ENCODE results near the gene EVL.
"Not testable (repeated sequence)": the region's sequence is repeated elsewhere in the genome, so short reads cannot be mapped to it uniquely, and the experiment has no call there.

The EVL gene

GRCh38 chr14:100039903-100040302, 25.3 kb upstream of the EVL start:
- DNase-seq (ENCODE audit: low spot score), result no peak

DNA sequence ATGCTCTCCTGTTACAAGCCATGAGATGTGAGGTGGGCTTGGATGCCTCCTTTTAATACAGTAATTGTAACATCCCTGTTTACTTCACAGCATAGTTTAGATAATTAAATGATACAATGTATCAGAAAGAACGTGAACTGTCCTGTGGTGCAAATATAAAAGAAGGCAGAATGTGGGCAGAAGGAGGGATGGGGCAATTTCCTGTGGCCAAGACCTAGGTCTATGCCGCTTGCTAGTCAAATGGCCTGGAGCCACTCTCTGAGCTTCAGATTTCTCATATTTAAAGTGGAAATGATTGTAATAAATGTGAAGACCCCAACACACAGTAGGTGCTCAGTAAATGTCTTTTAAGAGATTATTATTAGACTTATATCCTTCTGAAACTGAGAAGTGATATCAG, 24.0 kb upstream of the EVL start:
- DNase-seq (ENCODE audit: low spot score), result no peak

- no peak for DNase-seq (ENCODE audit: low spot score)
Observed at GRCh38 chr14:100042286-100042685, 22.9 kb upstream of the EVL start.

- DNase-seq (ENCODE audit: low spot score), result no peak
Observed at GRCh38 chr14:100045642-100046344, 19.4 kb upstream of the EVL start.

DNA sequence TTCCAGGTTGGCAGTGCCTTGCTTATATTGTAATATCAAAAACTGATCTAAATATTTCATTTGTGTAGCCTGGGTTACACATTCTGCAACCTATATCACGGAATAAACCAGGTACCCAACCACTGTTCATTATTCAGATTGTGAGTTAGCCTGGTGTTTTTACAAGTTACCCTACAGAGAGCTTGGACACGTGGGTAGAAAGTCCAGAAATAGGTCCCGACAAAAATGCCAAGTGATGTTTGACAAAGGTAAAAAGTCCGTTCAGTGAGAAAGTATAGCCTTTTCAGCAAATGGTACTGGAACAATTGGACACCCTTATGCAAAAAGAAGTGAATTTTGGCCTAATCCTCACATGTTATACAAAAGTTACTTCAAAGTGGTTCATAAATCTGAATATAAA, 17.6 kb upstream of the EVL start:
- DNase-seq (ENCODE audit: low spot score), result no peak

GRCh38 chr14:100048786-100049185, 16.4 kb upstream of the EVL start:
- no peak for DNase-seq (ENCODE audit: low spot score)

GRCh38 chr14:100049220-100049619, 16.0 kb upstream of the EVL start:
- DNase-seq (ENCODE audit: low spot score), result no peak

DNA sequence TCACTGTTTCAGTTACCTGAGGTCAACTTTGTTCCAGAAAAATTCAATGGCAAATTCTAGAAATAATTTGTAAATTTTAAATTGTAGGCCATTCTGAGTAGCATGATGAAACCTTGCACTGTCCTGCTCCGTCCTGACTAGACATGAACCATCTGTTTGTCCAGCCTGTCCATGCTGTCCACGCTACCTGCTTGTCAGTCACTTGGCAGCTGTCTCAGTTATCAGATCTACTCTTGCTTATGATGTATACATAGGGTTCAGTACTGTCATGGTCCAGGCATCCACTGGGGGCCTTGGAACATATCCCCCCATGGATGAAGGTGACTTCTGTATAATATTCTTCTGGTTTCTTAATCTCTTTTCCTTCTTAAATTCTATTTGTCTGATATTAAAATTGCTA, 14.1 kb upstream of the EVL start:
- no peak for DNase-seq (ENCODE audit: low spot score)

- no peak for DNase-seq (ENCODE audit: low spot score)
Observed at GRCh38 chr14:100051543-100051942, 13.7 kb upstream of the EVL start.

DNA sequence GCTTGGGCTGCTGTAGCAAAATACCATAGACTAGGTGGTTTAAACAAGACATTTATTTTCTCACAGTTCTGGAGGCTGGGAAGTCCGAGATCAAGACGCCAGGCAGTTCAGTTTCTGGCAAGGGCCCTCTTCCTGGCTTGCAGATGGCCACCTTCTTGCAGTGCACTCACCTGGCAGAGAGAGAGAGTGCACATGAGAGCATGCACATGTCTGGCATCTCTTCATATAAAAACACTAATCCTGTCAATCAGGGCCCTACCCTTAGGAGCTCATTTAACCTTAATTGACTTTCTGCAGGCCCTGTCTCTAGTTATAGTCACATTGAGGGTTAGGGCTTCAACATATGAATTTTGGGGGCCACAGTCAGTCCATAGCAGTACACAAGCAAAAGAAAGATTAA, 12.4 kb upstream of the EVL start:
- DNase-seq (ENCODE audit: low spot score), result no peak

DNA sequence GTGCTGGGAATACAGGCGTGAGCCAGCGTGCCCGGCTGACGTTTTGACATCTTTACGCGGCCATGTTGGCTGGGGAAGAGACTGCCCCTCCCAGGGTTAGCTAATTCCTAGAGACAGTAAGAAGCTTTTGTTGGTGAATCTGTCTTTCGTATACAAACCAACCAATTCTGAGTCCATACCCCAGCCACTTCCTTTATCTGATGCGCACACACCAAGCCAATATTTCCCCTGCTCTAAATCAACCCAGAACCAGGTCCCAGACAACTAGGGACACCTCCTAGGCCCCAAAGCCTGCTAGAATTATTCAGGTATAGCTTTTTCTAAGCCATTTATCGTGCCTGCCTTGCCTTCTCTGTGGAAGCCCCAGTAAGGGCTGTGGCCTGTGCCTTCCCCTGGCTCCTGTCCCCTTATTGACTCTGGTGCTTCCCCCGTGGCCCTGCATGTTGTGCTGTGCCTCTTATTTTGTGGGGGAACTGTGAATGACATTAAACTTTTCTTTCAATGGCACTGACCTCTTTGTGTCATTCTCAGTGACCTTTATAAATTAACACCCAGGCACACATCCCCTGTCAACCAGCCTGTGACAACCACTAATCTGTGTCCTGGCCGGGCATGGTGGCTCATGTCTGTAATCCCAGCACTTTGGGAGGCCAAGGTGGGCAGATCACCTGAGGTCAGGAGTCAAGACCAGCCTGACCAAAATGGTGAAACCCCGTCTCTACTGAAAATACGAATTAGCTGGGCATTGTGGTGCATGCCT, 10.7 kb upstream of the EVL start:
- no peak for DNase-seq (ENCODE audit: low spot score)

DNA sequence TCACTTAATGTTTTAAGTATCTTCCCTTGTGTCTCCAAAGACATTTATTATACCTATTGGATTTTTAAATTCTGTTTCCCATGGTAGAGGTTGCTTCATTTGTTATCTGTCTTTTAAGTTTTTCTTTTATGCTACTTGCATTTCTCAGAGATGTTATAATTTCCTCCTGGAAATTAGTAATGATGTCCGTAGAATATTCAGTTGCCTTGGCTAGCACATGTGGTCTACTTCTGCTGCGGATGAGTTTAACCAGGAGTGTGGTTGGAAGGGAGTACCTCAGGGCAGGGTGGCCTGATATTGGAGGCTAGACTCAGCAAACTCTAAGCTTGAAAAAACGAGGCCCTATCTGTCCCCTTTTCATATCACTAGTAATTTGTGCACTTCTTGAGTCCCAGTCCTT, 8.8 kb upstream of the EVL start:
- DNase-seq (ENCODE audit: low spot score), result no peak

GRCh38 chr14:100056964-100057795, 8.0 kb upstream of the EVL start:
- DNase-seq (ENCODE audit: low spot score), result peak; percentile 22

DNA sequence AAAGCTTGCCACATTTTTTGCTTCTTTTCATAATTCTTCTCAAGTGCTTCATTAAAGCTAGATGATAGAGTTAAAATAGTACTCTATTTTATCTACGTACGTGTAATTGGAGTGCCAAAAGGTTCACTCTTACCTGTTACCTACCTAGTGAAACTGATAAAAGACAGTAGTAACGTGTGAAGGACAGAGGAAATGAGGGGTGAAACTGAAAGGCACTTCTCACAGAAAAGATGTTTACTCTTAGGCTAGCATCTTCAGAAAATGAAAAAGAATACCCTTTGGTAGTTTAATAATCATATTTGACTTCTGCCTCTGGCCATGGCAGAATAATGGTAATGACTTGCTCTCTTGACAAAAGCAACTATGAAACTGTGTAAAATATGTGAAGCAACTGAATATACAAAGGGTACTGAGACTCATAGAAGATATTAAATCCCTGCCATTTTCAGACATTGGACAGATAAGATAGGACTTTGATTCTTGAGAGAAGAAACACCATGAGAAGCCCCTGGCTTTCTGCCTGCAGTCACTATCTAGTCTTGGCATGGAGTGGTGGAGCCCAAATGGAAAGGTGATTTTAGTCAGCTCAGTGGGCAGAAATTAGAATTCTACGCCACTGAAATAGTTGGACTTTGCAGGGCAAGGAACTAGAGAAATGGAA, 6.3 kb upstream of the EVL start:
- DNase-seq (ENCODE audit: low spot score), result no peak

DNA sequence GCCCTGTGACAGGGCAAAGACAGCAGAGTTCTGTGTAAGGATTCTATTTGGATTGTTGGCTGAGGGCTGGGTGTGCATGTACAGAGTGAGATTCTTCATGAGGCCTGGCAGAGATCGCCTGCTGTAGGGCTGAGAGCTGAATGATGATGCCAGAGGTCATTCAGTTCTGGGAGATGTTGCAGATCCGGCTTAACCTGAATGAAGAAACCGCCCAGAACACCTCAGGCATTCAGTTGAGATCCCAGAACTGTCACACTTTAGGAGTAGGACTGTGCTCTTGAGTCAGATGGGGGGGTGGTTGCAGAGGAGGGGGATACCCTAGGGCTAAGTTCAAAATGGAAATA, 5.8 kb upstream of the EVL start:
- no peak for DNase-seq (ENCODE audit: low spot score)

DNA sequence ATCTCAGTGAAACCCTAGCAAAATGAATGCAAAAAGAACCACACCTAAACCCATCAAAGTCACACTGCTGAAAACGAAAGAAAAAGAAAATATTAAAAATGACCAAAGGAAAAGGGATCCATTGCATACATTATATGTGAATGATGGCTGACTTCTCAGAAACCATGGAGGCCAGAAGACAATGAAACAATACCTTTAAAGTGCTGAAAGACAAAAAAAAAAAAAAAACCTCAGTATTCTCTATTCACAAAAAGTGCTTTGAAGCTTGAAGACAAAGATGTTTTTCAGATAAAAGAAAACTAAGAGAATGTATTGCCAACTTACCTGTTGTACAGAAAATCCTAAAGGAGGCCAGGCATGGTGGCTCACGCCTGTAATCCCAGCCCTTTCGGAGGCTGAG, 4.5 kb upstream of the EVL start:
- no peak for DNase-seq (ENCODE audit: low spot score)

DNA sequence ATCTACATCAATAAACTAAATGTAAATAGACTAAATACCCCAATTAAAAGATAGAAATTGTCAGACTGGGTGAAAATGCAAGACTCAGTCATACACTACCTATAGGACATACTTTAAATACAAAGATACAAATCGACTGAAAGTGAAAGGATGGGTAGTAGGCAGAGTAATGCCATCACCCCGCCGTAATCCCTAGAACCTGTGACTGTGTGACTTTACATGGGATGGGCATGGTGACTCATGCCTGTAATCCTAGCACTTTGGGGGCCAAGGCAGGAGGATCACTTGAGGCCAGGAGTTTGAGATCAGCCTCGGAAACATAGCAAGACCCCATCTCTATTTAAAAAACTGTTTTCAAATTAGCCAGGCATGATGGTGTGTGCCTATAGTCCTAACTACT, 2.6 kb upstream of the EVL start:
- no peak for DNase-seq (ENCODE audit: low spot score)

- no peak for DNase-seq (ENCODE audit: low spot score)
Observed at GRCh38 chr14:100063314-100063941, 1.8 kb upstream of the EVL start.

DNA sequence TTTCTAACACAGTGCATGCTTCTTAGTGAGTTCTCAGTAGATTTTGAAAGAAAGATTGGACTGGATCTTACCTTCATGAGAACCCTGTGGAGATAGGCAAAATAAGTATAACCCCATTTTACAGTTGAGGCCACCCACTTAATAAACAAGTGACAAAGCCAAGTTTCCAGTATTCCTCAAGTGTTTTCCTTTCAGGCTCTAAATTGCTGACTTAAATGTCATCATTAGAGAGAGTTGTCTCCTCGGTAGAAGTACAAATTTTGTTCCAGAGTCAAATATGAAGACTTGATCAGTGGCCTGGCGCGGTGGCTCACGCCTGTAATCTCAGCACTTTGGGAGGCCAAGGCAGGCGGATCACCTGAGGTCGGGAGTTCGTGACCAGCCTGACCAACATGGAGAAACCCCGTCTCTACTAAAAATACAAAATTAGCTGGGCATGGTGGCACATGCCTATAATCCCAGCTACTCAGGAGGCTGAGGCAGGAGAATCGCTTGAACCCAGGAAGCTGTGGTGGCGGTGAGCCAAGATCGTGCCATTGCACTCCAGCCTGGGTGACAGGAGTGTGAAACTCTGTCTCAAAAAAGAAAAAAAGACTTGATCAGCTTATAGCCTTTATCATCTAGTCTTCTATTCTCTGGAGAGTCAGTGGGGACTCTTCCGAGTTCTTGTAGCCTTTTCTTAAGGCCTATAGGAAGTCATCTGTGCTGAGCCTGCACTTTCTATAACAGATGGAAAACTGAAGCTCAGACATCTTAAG, 708 bp upstream of the EVL start:
- DNase-seq (ENCODE audit: low spot score), result not testable (repeated sequence)

DNA sequence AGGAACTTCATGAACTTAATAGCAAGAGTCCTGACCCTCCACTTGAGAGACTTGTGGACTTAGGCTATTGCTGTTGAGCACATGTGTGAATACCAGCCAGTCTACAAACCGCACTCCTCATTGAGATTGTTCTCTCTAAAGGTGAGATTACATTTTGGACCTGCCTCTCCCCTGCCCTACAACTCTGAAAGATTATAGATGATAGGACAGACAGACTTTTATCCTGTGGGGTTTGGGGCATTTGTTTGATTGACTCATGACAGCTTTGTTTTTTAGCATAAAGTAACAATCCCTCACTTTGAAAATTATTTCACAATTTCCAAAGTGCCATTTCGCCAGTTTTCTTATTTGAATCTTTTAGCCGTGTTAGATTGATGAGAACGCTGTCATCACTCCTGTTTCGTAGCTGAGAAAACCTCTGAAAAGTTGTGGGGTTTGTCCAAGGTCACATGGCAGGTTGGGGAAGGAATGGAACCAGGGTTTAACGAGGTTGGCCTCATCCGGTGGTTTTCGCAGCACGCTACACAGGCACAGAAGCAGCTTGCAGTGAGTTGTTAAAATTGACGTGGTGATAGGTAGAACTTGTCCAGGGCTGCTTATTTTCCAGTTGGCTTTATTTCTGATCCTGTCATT, 836 bp downstream of the EVL start:
- no peak for DNase-seq (ENCODE audit: low spot score)

- DNase-seq (ENCODE audit: low spot score), result no peak
Observed at GRCh38 chr14:100066962-100067361, 1.7 kb downstream of the EVL start.
